Embryonic facial prominence (tissue), 1 donor: ENCODE data around the gene SMIM17.

Experiments
- DNase-seq: peaks from one replicate; pipeline ENCODE4 v3.0.0-alpha.2; 2016; ENCODE audit errors: extremely low spot score

The SMIM17 gene

GRCh38 chr19:56642711-56643459 is at the start of gene SMIM17:
Gene SMIM17, plus strand, starts transcription at chr19:56643159. Its CDS starts 2,509 bp downstream, at chr19:56645668.
- DNase-seq: no peak

GRCh38 chr19:56594446-56594782 is 48.5 kb upstream of the SMIM17 start:
- no peak for DNase-seq

- DNase-seq: peak; percentile 66
Observed at GRCh38 chr19:56594783-56595547, 48.0 kb upstream of the SMIM17 start, which contains the start of gene ZNF71. Gene ZNF71, plus strand, starts transcription at chr19:56595302. Its CDS starts 6,257 bp downstream, at chr19:56601559.

GRCh38 chr19:56595548-56595899 is 47.4 kb upstream of the SMIM17 start:
- DNase-seq: peak; percentile 6

GRCh38 chr19:56596676-56597075 is 46.3 kb upstream of the SMIM17 start:
- no peak for DNase-seq

- no peak for DNase-seq
Observed at GRCh38 chr19:56597696-56598095, 45.3 kb upstream of the SMIM17 start.

GRCh38 chr19:56601375-56601774 is 41.6 kb upstream of the SMIM17 start:
- no peak for DNase-seq

- DNase-seq: no peak
Observed at GRCh38 chr19:56603829-56604228, 39.1 kb upstream of the SMIM17 start.

- no peak for DNase-seq
Observed at GRCh38 chr19:56608274-56608964, 34.5 kb upstream of the SMIM17 start.

- DNase-seq: no peak
Observed at GRCh38 chr19:56611288-56611687, 31.7 kb upstream of the SMIM17 start.

- DNase-seq: no peak
Observed at GRCh38 chr19:56612737-56613136, 30.2 kb upstream of the SMIM17 start.

- no peak for DNase-seq
Observed at GRCh38 chr19:56613639-56614038, 29.3 kb upstream of the SMIM17 start.

GRCh38 chr19:56617531-56617930 is 25.4 kb upstream of the SMIM17 start:
- no peak for DNase-seq

GRCh38 chr19:56619121-56619520 is 23.8 kb upstream of the SMIM17 start:
- no peak for DNase-seq

- DNase-seq: no peak
Observed at GRCh38 chr19:56622374-56622773, 20.6 kb upstream of the SMIM17 start.

- no peak for DNase-seq
Observed at GRCh38 chr19:56623006-56623405, 20.0 kb upstream of the SMIM17 start.

- DNase-seq: no peak
Observed at GRCh38 chr19:56625708-56626107, 17.3 kb upstream of the SMIM17 start.

GRCh38 chr19:56633021-56633420 is 9.9 kb upstream of the SMIM17 start:
- no peak for DNase-seq

GRCh38 chr19:56637976-56638555 is 4.9 kb upstream of the SMIM17 start:
- peak; percentile 79 for DNase-seq

GRCh38 chr19:56639217-56639616 is 3.7 kb upstream of the SMIM17 start:
- DNase-seq: no peak

- no peak for DNase-seq
Observed at GRCh38 chr19:56643460-56643955, 549 bp downstream of the SMIM17 start.

GRCh38 chr19:56654151-56654550 is 11.2 kb downstream of the SMIM17 start:
- no peak for DNase-seq
